ENCODE data around the gene KIF5C. TPM values are rescaled to one million over a fixed set of nuclear protein-coding genes. Genes with fewer than 3 reads are reported as not detected.

Gene KIF5C
- total RNA-seq, 1 experiment from 2014 or later, result 1.6 TPM

DNA sequence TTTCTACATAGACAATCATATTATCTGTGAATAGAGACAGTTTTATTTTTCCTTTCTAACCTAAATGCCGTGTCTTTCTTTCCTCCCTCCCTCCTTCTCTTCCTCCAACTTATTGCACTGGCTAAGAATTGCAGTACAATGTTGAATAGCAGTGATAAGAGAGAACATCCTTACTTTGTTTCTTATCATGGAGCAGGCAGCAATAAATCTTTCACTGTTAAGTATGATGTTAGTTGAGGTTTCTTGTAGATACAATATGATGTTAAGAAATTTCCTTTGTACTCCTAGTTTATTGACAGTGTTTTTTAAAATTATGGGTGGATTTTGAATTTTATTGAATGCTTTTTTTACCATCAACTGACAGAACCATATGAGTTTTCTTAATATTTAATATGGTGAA, 169.5 kb downstream of the KIF5C start:
- no peak for ATAC-seq
- intact Hi-C loops (cut with micrococcal nuclease; ENCODE audit: unreplicated experiment) (no loop called here), in situ Hi-C loops (cut with HindIII; ENCODE audit: low pct_unique_long_range_greater_than_20kb, low sequenced_read_pairs) (no loop called here)

DNA sequence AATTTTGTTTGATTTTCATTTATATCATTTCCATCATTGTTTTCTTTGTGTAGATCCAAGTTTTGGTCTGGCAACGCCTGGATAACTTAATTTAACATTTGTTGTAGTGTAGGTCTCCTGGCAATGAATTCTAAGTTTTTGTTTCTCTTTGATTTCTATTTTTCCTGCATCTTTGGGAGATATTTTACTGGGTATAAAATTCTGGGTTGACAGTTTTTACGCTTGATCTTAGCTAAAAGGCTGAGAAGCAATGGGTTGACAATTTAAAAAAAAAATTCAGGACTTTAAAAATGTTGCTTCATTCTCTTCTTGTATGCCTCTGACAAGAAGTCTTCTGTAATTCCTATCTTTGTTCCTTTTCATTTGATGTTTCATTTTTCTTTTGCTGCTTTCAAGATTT, 172.1 kb downstream of the KIF5C start:
- POLR2A ChIA-PET, result no interaction called here
- TF ChIP-seq TCF7L2 (IDR thresholded peaks at IDR 0.05; ENCODE audit: low read depth, low read length) (no peak), POLR2AphosphoS5 (IDR thresholded peaks at IDR 0.05; ENCODE audit: low read depth, low read length) (no peak), SIN3A (IDR thresholded peaks at IDR 0.05; ENCODE audit: borderline replicate concordance, insufficient read depth, low read depth, low read length) (no peak)
- TF ChIP-seq, protein P1, sequence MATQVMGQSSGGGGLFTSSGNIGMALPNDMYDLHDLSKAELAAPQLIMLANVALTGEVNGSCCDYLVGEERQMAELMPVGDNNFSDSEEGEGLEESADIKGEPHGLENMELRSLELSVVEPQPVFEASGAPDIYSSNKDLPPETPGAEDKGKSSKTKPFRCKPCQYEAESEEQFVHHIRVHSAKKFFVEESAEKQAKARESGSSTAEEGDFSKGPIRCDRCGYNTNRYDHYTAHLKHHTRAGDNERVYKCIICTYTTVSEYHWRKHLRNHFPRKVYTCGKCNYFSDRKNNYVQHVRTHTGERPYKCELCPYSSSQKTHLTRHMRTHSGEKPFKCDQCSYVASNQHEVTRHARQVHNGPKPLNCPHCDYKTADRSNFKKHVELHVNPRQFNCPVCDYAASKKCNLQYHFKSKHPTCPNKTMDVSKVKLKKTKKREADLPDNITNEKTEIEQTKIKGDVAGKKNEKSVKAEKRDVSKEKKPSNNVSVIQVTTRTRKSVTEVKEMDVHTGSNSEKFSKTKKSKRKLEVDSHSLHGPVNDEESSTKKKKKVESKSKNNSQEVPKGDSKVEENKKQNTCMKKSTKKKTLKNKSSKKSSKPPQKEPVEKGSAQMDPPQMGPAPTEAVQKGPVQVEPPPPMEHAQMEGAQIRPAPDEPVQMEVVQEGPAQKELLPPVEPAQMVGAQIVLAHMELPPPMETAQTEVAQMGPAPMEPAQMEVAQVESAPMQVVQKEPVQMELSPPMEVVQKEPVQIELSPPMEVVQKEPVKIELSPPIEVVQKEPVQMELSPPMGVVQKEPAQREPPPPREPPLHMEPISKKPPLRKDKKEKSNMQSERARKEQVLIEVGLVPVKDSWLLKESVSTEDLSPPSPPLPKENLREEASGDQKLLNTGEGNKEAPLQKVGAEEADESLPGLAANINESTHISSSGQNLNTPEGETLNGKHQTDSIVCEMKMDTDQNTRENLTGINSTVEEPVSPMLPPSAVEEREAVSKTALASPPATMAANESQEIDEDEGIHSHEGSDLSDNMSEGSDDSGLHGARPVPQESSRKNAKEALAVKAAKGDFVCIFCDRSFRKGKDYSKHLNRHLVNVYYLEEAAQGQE (IDR thresholded peaks at IDR 0.05; ENCODE audit: insufficient read depth in 1 of 2, low read depth in 2 of 2, low read length in 1 of 2), result no peak
- TF ChIP-seq, protein P2, sequence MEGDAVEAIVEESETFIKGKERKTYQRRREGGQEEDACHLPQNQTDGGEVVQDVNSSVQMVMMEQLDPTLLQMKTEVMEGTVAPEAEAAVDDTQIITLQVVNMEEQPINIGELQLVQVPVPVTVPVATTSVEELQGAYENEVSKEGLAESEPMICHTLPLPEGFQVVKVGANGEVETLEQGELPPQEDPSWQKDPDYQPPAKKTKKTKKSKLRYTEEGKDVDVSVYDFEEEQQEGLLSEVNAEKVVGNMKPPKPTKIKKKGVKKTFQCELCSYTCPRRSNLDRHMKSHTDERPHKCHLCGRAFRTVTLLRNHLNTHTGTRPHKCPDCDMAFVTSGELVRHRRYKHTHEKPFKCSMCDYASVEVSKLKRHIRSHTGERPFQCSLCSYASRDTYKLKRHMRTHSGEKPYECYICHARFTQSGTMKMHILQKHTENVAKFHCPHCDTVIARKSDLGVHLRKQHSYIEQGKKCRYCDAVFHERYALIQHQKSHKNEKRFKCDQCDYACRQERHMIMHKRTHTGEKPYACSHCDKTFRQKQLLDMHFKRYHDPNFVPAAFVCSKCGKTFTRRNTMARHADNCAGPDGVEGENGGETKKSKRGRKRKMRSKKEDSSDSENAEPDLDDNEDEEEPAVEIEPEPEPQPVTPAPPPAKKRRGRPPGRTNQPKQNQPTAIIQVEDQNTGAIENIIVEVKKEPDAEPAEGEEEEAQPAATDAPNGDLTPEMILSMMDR (IDR thresholded peaks at IDR 0.05), result no peak
- ATAC-seq (no peak), DNase-seq (ENCODE audit: low read depth, low spot score) (no peak)
- Histone ChIP-seq H3K4me1 (ENCODE audit: control insufficient read depth, insufficient read depth, low read length) (no peaks in the 10 kb centered on the region), H3K27ac (ENCODE audit: low read length) (no peak overlapping the region), H3K27me3 (ENCODE audit: control insufficient read depth, insufficient read depth, low read length) (peaks cover 5% of the 10 kb centered on the region; the same call in 1 of the 2 replicates), H3K4me3 (ENCODE audit: low read depth in 2 of 2, low read length in 2 of 2) (no peak overlapping the region), H3K36me3 (ENCODE audit: control insufficient read depth, insufficient read depth, low read length) (no peaks in the 10 kb centered on the region), H3K9me3 (ENCODE audit: control insufficient read depth, insufficient read depth, low read depth, low read length) (no peaks in the 10 kb centered on the region)
- intact Hi-C loops (cut with micrococcal nuclease; ENCODE audit: unreplicated experiment) (no loop called here), in situ Hi-C loops (cut with HindIII; ENCODE audit: low pct_unique_long_range_greater_than_20kb, low sequenced_read_pairs) (no loop called here)
- CTCF ChIA-PET, result no interaction called here
- no TSS peak for BruUV-seq (replicated peaks)

More for the DNA sequence above, 169.5 kb downstream of the KIF5C start:
- BruUV-seq (replicated peaks), result no TSS peak
- no peak overlapping the region for H3K27ac ChIP-seq (ENCODE audit: low read length)
- no peaks in the 10 kb centered on the region for H3K4me1 ChIP-seq (ENCODE audit: control insufficient read depth, insufficient read depth, low read length)
- CTCF ChIA-PET, result no interaction called here
- H3K36me3 ChIP-seq (ENCODE audit: control insufficient read depth, insufficient read depth, low read length), result no peaks in the 10 kb centered on the region
- H3K27me3 ChIP-seq (ENCODE audit: control insufficient read depth, insufficient read depth, low read length), result peaks cover 7% of the 10 kb centered on the region
- DNase-seq (ENCODE audit: low read depth, low spot score), result no peak
- no peak for TF ChIP-seq POLR2AphosphoS5 (IDR thresholded peaks at IDR 0.05; ENCODE audit: low read depth, low read length)
- TF ChIP-seq, protein P2 (IDR thresholded peaks at IDR 0.05), result no peak
- TF ChIP-seq SIN3A (IDR thresholded peaks at IDR 0.05; ENCODE audit: borderline replicate concordance, insufficient read depth, low read depth, low read length), result no peak
- no peak for TF ChIP-seq TCF7L2 (IDR thresholded peaks at IDR 0.05; ENCODE audit: low read depth, low read length)
- TF ChIP-seq, protein P1 (IDR thresholded peaks at IDR 0.05; ENCODE audit: insufficient read depth in 1 of 2, low read depth in 2 of 2, low read length in 1 of 2), result no peak
- POLR2A ChIA-PET, result no interaction called here
- no peak overlapping the region for H3K4me3 ChIP-seq (ENCODE audit: low read depth in 2 of 2, low read length in 2 of 2)
- H3K9me3 ChIP-seq (ENCODE audit: control insufficient read depth, insufficient read depth, low read depth, low read length), result no peaks in the 10 kb centered on the region

All from Panc1 (cell line).